Globus pallidus (tissue), 1 donor: Measurements from ENCODE around the gene CACNA1E.

ENCODE experiments used
- DNase-seq: peaks from one replicate; pipeline ENCODE4 v3.0.0-alpha.2; 2015; ENCODE audit warnings: low spot score

The CACNA1E gene

DNA sequence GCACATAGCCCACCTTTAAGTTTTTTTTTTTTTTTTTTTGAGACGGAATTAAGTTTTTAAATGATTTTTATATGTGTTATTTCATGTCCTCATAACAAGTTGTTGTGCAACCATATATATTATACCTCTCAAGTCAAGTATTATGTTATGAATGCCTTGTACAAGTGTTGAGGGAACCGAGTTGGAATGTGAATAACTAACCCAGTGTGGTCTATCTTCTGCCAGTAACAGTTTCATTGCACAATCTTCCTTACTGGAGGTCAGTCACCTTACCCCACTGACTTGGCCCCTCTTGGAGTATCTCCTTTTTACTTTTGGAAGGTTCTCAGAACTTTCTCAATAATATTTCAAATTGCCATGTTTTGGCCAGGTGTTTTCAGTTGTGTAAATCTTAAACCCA, 201.9 kb downstream of the CACNA1E start:
- DNase-seq = no peak

DNA sequence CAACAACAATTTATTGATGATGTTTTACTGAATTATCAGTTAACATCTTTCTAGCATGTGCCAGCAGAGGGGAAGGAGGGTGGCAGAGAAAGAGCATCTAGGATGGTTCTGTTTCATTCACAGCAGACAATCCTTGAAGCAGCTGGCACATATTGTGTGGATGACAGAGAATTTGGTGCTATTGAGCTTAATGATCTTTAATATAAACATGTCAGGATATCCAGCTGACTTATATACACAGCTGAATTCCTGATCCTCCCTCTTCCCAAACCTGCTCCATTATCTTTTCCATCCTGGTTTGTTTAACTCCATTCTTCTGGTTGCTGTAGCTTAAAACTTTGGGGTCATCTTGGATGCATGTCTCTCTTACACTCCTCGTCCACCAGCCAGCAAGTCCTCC, 218.6 kb downstream of the CACNA1E start:
- no peak for DNase-seq

DNA sequence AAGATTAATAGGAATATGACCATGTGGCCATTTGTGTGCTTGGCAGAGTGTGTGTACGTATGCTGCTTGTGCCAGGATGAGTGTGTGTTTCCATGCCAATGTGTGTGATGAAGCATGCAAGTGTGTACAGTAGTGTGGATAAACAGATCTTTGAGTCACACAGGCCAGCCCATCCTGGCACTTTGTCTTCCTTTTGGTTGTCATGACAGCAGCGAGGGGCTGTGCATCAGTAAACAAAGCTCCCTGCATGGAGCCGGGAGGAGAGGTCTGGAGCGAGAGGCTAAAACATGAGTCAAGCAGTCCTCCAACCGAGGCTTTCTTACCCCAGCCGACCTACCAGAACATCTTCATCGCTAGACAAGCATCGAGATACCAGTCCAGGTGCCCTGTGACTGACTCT, 221.2 kb downstream of the CACNA1E start:
- DNase-seq = no peak

DNA sequence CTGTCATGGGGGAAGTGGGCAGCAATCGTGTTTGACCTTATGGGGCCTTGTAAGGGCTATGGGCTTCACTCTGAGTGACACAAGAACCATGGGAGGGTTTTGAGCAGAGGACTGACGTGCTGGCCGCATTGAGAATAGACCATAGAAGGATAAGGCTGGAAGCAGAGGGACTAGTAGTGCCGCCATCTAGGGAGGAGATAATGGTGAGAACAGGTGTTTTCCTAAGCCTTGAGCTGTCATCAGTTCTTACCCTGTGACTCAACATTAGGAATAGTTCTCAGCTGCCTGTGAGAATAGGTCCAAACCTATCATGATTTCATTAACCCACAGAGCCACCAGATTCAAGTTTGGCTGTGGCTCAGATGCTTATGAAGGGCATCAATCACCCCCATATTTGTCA, 228.5 kb downstream of the CACNA1E start:
- no peak for DNase-seq

DNA sequence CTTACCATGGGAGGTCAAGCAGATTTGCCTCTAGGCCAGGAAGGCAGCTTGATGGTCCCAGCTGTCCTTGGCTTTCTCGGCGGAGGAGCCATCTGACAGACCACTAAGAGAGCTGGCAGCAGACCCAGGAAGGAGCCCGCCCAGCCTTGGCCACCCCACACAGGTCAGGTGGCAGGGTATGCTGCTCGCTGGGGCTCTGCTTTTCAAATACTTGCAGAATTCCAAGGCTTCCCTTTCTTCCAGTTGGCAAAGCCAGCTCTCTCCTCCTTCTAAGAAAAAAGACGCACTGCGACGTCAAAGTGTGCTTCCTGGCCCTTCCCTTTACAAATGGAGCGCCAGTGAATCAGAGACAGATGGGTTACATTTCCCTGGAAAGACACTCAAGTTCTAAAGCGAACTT, 229.4 kb downstream of the CACNA1E start:
- DNase-seq = peak; percentile 29

DNA sequence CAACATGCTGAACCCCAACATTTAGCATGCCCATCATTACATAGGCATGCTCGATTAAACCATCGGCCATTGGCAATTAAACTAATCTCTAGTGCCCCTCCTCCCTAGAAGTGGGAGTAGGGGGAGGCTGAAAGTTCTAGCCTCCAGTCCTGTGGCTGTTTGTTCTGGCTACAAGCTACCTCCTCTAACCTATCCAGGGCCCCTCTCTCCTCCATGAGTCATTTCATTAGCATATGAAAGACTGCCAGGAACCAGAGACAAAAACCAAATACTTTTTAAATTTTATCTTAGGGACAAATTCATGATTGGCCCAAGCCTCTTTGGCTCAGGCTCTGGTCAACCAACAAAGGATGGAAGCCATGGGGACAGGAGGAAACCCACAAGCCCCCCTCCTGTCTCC, 231.1 kb downstream of the CACNA1E start:
- DNase-seq = no peak

DNA sequence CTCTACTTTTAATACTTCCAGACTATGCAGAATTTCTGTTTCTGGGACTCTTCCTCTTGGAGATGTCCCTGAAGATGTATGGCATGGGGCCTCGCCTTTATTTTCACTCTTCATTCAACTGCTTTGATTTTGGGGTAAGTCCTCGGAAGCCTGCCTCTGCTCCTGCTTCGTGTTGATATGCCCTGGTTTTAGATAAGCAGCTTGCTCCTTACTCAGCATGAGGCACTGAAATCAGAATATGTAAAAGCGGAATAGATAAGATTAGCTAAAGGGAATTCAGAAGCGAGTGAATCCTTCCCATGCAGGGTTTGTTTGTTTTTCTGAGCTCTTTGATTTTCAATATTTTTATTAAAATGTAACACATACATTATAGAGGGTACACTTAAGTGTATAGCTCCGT, 234.7 kb downstream of the CACNA1E start:
- DNase-seq = no peak

DNA sequence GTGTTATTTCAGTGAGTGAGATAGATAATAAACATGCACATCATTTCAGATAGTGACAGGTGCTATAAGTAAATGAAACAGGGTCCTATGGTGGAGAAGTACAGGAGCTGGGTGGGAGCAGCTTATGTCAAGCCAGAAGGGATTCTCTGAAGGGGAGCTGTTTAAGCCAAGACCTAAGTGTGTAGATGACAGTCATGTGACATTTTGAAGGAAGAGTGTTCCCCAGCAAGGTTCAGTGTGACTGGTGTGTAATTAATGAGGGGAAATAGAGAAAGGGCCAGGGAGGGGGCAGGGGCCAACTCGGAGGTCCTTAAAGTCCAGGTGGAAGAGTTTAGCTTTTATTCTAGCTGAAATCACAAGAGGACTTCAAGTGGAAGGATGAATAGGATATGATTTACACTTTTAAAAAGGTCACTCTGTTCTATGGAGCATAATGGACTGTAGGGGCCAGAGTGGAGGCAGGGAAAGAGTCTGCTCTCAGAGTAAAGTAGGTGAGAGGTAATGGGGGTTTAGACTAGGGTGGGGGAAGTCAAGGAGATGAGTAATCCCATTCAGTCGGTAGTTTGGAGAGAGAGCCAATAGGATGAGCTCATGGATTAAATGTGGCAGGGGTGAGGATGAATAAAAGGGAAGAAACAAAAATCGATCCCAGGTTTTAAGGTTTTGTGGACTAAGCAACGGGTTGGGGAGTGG, 243.1 kb downstream of the CACNA1E start:
- no peak for DNase-seq

DNA sequence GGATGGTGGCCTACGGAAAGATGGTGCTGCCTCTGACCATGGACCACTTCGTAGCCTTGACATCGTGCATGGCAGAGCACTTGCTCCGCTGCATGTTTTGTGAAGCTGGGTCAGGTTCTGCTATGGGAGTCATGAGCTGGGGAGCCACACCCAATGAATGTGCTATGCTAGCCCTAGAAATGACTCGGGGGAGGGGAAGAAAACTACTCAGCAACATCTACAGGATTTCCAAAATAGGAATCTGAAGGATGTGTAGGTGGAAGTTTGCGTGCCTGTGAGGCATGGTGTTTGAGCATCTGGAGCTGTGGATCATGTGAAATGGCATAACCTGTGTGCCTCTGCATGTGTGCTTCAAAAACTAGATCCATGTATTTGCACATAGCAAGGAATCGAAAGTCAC, 247.3 kb downstream of the CACNA1E start:
- no peak for DNase-seq

DNA sequence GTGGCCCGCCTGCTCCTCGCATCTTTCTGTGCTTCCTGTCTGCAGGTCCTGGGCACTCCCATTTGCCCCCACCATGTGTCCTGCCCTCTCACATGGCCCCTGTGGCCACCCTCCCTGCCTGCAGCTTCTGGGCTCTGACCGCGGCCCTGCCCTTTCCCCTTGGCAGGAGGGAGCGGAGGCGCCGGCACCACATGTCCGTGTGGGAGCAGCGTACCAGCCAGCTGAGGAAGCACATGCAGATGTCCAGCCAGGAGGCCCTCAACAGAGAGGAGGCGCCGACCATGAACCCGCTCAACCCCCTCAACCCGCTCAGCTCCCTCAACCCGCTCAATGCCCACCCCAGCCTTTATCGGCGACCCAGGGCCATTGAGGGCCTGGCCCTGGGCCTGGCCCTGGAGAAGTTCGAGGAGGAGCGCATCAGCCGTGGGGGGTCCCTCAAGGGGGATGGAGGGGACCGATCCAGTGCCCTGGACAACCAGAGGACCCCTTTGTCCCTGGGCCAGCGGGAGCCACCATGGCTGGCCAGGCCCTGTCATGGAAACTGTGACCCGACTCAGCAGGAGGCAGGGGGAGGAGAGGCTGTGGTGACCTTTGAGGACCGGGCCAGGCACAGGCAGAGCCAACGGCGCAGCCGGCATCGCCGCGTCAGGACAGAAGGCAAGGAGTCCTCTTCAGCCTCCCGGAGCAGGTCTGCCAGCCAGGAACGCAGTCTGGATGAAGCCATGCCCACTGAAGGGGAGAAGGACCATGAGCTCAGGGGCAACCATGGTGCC, 249.1 kb downstream of the CACNA1E start:
- DNase-seq = no peak

DNA sequence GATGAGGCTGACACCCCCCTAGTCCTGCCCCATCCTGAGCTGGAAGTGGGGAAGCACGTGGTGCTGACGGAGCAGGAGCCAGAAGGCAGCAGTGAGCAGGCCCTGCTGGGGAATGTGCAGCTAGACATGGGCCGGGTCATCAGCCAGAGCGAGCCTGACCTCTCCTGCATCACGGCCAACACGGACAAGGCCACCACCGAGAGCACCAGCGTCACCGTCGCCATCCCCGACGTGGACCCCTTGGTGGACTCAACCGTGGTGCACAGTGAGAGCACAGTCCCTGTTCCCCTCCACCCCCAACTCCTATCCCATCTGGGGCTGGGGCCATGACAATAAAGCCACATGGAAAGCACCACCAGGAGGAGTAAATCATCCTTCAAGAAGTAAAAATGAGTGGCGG, 250.2 kb downstream of the CACNA1E start:
- DNase-seq = no peak

DNA sequence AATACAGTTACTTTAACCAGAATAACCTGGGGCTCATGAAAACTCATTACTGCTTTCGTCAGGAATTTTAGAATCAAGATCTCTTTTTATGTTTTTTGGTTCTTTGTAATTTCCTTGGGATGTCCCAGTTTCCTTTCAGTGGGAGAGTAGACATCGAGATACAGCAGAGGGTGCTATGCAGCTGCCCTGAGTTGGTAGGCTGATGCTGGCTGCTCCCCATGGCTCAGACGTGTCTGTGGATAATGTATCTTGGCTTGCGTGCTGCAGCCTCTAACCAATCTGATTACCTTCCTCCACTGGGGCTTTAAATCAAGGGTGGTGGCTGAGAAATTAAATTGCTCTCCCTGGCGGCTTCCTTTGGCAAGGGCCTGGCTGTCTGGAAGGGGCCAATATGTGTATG, 253.7 kb downstream of the CACNA1E start:
- no peak for DNase-seq

DNA sequence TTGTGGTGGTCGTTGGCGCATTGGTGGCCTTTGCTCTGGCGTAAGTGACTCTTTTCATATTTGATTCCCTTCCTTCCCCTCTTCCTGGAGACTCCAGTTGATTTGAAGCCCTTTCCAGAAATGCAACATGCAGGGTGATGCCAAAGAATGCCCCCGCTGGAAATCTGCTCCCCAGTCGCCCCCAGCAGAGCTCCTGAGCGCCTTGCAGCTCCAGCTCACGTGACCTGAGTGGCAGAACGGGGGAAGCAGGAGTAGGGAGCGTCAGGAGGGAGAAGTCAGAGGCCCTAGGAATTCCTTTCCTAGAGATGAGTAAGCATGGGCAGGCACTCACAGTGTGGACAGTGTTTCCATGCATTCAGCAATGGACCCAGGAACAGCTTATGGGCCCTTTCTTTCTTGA, 255.9 kb downstream of the CACNA1E start:
- no peak for DNase-seq

DNA sequence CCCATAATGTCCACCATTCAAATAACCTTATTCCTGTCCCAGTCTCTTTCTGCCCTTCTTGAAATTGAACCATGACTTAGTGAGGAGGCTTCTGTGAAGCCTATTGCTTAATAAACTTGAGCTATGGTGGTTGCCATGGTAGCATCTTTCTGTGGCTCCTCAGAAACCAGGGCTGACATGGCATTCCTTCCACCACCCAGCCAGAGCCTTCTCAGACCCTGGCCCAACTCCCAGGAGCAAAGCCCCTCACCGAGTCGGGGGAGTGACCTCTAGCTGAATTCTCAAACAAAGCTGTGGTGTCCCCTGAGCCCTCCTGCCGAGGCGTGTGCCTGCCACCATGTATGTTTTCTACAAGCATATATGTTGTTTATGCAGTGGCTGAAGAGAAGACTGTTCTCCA, 259.1 kb downstream of the CACNA1E start:
- DNase-seq = no peak

DNA sequence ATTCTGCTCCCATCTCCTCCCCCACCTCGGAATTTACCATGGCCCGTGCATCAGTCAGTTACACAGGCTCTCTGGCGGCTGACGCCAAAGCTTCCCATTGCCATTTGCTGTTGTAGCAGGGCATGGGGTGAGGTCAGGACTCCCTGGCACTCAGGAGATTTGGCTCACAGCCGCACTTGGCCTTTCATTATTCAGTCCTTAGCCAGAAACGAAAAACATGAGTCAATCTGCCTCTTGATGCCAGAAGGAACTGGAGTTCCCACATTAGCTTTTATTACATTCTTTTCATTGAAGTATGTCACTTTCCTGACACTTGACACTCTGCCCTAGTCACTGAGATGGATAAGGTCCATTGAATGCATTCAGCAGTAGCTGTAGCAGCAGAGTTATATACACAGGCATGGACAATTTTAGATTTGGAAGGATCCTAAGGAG, 260.6 kb downstream of the CACNA1E start:
- DNase-seq = peak; percentile 56

DNA sequence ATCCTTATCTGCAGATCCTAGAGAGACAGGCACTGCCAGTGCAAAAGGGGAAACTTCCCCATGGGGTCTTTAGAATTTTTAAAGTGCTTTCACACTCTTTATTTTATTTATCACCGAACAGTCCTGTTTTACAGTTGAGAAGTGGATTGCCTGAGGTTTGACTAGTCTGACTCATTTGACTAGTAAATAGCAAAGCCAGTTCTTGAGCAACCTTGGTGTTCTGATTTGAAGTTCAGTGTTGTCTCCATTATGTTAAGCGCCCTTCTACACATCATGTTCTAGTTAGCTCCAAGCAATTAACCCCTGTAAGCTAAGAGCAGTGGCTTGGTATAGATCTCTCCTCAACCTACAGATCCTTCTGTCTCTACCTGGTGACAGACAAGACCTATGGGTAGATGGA, 262.9 kb downstream of the CACNA1E start:
- no peak for DNase-seq

DNA sequence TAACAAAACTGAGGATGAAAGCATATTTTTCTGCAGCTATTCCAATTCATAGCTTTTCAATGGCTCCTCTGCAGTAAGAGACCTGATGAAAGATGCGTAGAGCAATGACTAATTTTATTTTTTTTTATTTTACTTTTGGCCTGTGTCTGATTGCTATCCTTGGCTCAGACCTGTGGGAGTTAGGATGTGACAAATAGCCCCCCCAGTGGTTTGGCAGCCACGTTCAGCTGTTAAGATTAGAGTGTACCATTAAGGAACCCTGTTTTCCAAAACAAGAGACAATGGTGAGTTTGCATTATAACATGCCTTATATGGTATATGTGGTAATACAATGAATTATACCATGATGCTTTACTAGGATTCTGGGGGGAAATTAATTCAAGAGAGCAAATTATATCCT, 264.7 kb downstream of the CACNA1E start:
- DNase-seq = no peak

DNA sequence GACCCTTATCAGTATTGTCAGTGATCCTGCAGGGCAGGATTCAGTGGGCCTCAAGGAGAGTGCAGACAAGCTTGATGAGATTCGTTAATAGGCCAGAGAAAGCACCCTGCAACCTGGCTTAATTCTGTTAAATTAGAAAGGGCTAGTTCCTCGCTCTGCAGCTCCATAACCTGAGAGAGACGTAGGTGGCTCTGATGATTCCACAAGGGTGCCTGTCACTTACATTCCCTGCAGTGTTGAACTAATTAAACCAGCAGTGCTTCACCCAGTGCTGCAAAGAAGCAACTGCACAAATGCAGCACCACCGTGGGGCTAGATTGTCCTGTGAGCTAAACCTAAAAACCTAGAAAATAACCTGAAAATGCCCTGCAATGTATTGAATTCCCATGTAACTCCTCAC, 270.8 kb downstream of the CACNA1E start:
- DNase-seq = no peak

DNA sequence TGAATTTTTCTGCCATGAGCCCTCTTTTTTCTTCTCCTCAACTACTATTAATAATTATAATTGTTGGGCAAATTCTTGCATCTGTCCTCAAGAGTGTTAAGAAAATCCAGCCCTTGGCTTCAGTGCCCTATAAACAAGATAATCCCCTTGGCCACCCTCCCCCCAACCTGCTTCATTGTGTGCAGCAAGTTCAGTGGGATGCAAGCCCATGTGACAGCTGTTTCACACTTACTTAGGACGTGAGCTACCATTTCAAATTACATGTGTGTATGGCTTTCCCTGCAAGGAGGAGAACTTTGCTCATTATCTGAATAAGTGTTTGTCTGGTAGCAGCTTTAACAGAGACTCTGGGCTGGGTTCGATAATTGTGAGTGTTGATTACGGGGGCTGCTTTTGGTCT, 276.2 kb downstream of the CACNA1E start:
- DNase-seq = no peak

DNA sequence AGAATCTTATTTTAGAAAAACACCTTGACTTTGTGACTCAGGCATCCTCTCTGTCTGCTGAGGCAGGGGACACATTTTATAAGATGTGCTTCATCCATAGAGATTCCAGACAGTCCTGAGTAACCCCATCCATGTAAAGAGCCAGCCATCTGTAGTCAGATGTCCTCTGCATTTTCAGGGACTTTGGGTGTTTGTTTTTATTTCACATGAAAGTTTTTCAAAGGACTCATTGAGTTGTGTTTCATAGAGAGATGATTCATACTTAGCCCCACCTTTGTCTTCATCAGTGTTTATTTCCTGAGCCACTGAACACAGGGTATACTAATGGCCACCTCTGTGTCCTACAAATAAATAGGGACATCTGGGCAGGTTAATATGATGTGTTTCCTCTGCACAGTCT, 280.4 kb downstream of the CACNA1E start:
- DNase-seq = no peak

DNA sequence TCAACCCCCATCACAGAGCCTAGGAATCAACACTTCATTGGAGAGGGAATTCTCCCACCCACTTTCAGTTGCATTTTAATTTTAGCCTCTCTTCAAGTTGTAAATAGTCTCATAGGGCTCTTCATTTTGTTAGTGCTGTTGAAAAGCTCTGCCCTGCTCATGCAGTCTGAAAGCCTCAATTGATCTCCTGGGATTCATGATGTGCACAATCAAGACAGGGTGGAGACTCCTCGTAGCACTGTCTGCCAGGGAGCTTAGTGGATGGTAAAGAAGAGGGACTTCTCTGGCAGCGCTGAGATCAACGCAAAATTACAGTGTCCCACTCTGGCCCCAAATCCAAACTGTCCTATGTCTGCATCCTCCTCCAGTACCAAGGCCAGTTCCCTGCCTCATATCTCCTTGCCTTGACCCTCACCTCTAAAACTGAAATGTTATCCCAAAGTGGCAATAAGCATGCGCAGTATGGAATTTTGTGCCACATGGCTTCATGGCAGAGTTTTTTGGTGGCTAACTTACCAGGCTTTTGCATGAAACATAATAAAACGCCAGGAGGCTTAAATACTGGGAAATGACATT, 282.2 kb downstream of the CACNA1E start:
- no peak for DNase-seq

DNA sequence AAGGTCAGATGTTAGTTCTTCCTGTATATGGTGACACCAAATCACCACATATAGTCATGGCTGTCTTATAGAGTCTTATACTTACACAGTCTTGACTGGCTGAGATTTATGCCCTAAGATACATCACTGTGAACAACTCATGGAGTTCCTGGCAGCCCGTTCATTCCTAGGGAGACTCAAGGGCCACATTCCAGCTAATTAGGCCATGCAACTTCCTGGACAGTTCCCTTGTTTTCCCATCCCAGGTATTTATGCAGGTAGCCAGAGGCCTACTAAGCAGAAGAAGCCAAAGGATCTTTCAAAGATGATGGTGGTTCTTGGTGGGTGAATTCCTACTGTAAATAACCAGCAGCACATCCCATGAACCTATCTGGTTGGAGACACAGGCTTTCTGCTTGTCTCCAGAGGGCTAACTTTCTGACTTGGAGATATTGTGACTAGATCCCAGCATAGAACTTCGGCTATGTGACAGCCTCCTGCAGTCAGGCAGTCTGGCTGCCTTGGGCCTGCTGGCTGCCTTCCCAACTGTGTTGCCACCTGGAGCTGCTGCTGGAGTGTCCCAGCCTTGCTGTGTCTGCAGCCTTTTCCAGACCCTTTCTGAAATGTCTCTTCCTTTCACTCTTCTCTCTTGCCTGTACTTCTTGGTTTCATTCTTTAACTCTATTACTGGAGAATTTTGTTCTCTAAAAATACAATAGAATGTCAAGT, 283.8 kb downstream of the CACNA1E start:
- DNase-seq = no peak
